ENCODE data around the gene TTC38.
"Not testable (repeated sequence)": the region's sequence is repeated elsewhere in the genome, so short reads cannot be mapped to it uniquely, and the experiment has no call there.

TTC38 gene

GRCh38 chr22:46245511-46245910 lies 22.3 kb upstream of the TTC38 start:
- DNase-seq (ENCODE audit: low read depth in 1 of 2, low spot score in 1 of 2), result no peak

GRCh38 chr22:46246178-46246577 lies 21.6 kb upstream of the TTC38 start:
- DNase-seq (ENCODE audit: low read depth in 1 of 2, low spot score in 1 of 2), result no peak

GRCh38 chr22:46247443-46247975 lies 20.3 kb upstream of the TTC38 start:
- DNase-seq (ENCODE audit: low read depth in 1 of 2, low spot score in 1 of 2), result no peak

DNA sequence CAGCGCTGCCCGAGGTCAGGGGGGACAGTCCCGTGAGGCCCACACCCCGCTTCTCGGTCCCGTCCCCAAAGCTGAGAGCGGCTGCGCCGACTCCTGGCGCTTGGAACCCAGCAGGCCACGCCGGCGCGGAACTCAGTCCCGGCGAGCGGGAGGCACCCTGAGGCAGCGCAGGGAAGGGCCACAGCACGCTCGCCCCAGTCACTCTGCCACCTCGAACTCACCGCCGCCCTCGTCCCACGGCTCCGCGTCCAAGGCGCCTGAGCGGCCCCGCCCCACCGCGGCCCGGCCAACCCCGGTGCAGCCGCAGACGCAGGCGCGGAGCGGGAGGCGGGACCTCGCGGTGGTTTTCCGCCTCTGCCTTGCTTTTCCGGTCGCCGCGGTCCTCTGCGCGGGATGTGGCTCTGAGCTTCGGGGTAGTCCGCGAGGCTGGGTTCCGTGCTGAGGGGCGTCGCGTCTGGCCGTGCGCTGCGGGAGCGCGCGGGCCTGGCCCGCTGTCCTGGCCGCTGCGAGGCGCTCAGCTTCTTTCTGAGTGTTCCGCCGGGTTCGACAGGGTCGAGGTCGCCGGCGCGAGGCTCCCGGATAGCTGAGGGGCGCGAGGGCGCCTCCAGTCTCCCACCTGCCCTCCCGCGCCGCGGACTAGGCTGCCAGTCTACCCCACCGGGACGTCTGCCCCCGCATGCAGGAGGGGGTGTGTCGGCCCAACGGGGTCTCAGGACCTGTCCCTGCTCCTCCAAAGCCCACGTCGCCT lies 17.6 kb upstream of the TTC38 start, which contains the start of gene CDPF1:
Gene CDPF1, minus strand, starts transcription at position 259 of the 748 bp plus-strand sequence. CDS start 2,009 bp downstream, outside the sequence.
- peak; percentile 82 to 85 for DNase-seq (ENCODE audit: low read depth in 1 of 2, low spot score in 1 of 2)

- DNase-seq (ENCODE audit: low read depth in 1 of 2, low spot score in 1 of 2), result no peak
These were observed 17.1 kb upstream of the TTC38 start for GRCh38 chr22:46250783-46251125.

- no peak for DNase-seq (ENCODE audit: low read depth in 1 of 2, low spot score in 1 of 2)
These were observed 16.5 kb upstream of the TTC38 start for GRCh38 chr22:46251266-46251665.

DNA sequence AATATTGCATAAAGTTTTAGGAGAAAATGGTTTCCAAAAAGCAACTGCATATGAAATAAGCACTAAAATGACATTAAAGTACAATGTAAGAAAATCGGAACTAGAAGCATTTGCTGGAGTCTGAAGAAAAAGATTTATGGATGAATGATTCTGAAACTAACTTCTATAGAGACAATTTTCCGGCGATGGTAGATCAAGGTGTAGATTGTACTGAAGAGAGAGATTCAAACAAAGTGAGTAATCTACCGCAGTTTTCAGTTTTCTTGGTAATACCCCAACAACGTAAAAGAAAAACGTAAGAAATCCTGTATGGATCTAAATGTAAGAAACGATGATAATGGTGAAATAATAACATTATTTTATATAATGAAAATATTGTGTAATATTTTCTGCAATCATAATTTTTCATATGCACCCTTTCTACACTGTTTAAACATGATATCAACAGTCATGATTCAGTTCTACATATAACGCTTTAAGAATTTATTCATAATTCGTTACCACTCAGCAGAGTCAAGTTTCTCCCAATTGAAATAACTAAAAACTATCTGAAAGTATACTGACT lies 15.9 kb upstream of the TTC38 start:
- DNase-seq (ENCODE audit: low read depth in 1 of 2, low spot score in 1 of 2), result no peak

DNA sequence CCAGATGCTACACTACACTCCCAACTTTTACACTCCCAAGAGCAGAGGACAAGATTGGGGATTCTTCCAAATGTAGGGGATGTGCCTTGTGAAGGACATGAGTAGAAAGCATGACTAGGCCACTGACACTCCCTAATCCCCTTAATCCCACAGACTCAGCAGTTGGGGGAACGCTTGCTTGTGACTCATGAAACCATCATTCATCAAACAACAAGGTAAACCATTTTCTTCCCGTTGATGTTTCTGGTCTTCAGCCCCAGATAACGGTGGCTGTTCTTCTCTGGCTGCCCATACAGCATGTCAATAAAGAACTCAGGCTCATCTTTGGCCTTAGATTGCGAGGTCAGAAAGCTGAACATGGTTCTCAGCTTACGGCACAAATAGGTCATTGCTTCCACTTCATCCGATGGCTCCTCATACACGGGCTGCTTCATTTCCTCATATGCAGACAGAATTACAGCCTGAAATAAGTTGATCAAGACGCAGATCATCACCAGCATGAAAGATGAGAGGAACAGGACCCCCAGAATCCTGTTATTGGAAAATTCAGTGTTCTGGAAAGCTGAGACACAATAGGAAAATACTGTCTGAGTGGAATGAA lies 11.3 kb upstream of the TTC38 start:
- no peak for DNase-seq (ENCODE audit: low read depth in 1 of 2, low spot score in 1 of 2)

DNA sequence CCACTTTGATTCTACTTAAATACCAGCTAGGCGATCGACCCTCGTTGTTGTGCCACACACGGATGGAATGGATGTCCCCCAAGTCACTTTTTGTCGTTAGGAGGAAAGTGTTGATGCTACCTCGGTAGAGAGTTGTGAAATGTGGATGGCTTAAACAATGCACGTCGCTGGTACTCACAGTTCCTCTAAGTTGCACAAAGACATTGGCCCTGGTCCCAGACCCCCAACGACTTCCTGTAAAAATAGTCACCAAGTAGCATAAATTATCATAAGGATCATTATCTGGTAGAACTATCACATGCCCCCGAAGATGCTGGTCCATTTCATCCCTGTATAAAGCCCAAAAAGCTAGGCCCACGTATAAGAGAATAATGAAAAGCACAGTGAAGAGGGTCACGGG lies 8.4 kb upstream of the TTC38 start:
- no peak for DNase-seq (ENCODE audit: low read depth in 1 of 2, low spot score in 1 of 2)

- no peak for DNase-seq (ENCODE audit: low read depth in 1 of 2, low spot score in 1 of 2)
These were observed 7.8 kb upstream of the TTC38 start for GRCh38 chr22:46260038-46260437.

DNA sequence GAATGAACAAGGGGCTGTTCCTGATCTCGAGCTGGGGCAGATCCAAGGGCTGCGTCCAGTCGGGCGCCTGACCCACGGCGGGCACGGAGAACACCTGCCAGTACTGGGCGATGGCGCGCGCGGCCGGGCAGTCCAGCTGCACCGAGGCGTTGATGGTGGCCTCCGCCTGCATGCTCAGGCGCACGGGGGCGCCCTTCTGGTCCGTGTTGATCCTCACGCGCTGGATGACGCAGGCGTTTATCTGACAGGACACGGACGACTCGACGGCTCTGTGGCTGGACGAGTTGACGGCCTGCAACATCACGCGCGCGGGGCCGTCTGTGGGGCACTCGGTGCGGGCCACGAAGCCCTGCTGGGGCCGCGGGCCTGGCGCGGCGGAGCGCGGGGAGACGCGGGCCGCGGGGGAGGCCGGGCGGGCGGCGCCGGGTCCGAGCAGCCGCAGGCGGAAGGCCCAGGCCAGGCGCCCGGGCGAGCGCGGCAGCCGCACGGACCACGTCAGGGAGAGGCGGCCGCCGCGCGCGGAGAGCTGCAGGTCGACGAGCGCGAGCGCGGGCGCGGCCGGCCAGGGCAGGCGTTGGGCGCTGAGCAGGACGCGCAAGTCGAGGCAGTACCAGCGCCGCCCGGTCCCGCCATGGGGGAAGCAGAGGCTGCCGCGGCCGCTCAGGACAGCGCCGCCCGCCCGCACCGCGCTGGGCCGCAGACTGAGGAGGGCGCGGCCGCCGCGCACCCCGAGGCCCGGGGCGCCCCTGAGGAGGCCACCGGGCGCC lies 5.2 kb upstream of the TTC38 start:
- no peak for DNase-seq (ENCODE audit: low read depth in 1 of 2, low spot score in 1 of 2)

DNA sequence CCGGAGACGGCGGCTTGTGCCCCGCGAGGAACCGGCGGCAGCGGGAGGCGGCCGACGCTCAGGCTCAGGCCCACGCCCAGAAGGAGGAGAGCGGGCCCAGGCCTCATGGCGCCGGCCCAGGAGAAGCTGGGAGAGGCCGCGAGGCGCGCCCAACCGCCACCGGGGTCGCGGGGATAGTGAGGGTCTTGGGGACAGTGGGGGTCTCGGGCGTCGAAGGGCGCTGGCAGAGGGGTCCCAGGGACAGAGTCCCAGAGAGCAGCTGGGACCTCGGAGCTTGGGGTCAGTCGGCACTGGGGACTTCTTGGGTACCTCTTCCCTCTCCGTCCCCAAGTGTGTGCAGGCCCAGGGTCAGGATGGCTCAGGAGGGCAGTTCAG lies 4.6 kb upstream of the TTC38 start, which contains the start of gene PKDREJ:
Gene PKDREJ, minus strand, starts transcription at position 128 of the 375 bp plus-strand sequence. Its CDS starts 21 bp downstream, at position 107.
- no peak for DNase-seq (ENCODE audit: low read depth in 1 of 2, low spot score in 1 of 2)

DNA sequence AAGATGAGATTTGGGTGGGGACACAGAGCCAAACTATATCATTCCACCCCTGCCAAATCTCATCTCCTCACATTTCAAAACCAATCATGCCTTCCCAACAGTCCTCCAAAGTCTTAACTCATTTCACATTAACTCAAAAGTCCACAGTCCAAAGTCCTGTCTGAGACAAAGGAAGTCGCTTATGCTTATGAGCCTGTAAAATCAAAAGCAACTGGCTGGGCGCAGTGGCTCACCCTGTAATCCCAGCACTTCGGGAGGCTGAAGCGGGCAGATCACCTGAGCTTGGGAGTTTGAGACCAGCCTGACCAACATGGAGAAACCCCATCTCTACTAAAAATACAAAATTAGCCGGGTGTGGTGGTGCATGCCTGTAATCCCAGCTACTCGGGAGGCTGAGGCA lies 3.3 kb upstream of the TTC38 start:
- not testable (repeated sequence) for DNase-seq (ENCODE audit: low read depth in 1 of 2, low spot score in 1 of 2)

GRCh38 chr22:46265627-46266026 lies 2.2 kb upstream of the TTC38 start:
- DNase-seq (ENCODE audit: low read depth in 1 of 2, low spot score in 1 of 2), result not testable (repeated sequence)

- no peak for DNase-seq (ENCODE audit: low read depth in 1 of 2, low spot score in 1 of 2)
These were observed 1.8 kb downstream of the TTC38 start for GRCh38 chr22:46269564-46269963.

DNA sequence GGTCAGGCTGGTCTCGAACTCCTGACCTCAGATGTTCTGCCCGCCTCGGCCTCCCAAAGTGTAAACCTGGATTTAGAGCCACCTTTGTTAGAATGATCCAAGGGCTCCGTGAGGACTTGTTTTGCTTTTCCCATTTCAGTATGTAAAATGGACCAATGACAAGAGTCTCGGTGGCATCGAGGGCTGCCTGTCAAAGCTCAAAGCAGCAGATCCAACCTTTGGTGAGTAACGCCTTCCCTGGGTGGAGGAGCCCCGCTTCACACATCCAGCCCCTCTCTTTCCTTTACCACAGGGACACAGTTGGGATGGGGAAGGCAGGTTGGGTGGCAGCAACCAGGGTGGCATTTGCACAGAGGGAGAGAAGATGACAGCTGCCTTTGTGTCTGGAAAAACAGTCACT lies 4.4 kb downstream of the TTC38 start:
- no peak for DNase-seq (ENCODE audit: low read depth in 1 of 2, low spot score in 1 of 2)

DNA sequence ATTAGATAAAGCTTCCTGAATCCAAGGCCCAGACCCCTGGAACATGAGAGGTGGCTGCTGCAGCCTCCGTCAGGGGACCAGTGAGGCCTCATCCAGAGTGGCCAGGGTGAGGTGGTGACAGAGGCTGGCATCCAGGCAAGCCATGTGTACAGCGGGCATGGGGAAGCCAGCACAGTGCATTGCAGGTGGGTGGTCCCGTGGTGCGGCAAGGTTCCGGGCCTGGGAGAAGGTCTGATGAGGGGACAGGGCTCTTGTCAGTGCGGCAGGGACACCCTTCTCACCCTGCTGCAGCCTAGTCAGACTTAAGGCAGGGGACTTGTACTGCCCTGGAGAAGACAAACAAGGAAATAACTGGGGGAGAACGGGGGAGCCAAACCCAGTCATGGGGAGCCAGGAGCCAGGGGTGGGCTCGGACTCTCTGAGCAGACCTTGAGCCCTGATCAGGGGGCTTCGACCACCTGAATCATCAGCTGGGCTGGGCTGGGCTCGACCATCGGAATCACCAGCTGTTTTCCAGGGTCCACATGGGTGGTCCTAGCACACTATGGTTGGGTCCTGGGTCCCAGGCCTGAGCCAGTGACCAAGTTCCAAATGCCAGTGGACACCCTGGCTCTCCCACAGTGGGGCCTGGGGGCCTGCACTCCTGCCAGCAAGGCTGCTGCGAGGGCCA lies 5.1 kb downstream of the TTC38 start:
- no peak for DNase-seq (ENCODE audit: low read depth in 1 of 2, low spot score in 1 of 2)

DNA sequence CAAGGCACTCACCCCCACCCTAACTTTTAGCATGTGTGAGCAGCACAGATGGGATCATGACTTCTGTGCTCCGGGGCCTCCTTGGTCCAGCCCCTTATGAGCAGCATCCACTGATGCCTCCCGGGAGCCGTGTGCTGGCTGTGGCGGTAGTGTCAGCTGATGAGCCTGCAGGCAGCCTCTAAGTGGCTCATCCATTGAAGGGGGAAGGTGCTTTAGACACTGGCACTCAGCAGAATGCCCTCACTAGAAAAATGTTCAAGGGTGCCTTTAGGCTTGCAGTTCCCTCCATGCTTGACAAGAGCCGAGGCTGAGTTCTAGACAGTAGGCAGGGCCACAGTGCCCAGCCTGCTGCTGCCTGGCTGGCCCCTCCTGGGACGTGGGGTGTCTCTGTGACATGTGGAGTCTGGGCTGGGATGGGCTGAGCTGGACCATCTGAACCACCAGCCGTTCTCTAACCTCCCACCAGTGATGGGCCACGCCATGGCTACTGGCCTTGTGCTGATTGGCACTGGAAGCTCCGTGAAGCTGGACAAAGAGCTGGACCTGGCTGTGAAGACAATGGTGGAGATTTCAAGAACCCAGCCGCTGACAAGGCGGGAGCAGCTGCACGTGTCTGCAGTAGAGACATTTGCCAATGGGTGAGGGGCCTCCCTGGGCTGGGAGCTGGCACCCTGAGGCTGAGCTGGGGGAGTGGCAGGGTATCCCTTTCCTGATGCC lies 5.8 kb downstream of the TTC38 start:
- DNase-seq (ENCODE audit: low read depth in 1 of 2, low spot score in 1 of 2), result no peak

GRCh38 chr22:46274381-46274780 lies 6.6 kb downstream of the TTC38 start:
- DNase-seq (ENCODE audit: low read depth in 1 of 2, low spot score in 1 of 2), result no peak

GRCh38 chr22:46275455-46276122 lies 7.8 kb downstream of the TTC38 start:
- no peak for DNase-seq (ENCODE audit: low read depth in 1 of 2, low spot score in 1 of 2)
